A673 (cell line): Measurements from ENCODE around the gene ARSA. TPM values are rescaled to one million over a fixed set of nuclear protein-coding genes. Genes with fewer than 3 reads are reported as not detected.

Experiments used
- BruUV-seq: library from RNA; stranded (reverse); fragments of 400-500 nt; replicated peaks from 2 replicates; lab custom pipeline; 2021; lab: Mats Ljungman, UMichigan
- CTCF ChIA-PET: fragments of 300-600 bp; sonication (Branson Sonifier 250); formaldehyde crosslinking; loops from one replicate; lab custom pipeline; 2022; ENCODE audit warnings: antibody characterized with exemption; lab: Charles Lee
- POLR2A ChIA-PET: fragments of 300-600 bp; sonication (Branson Sonifier 250); formaldehyde crosslinking; loops from one replicate; lab custom pipeline; 2022; ENCODE audit warnings: antibody characterized with exemption; ENCODE audit not compliant: low non-redundant PET; lab: Charles Lee
- DNase-seq: peaks from one replicate; pipeline ENCODE4 v3.0.0-alpha.2; 2015; ENCODE audit warnings: low spot score
- H3K27ac ChIP-seq: fragments of 200-600 bp; sonication (generic); 2 replicates; pipeline ENCODE4 v1.5.1; 2016; ENCODE audit warnings: mixed run types, low read depth, mild to moderate bottlenecking, mixed read lengths, antibody characterized with exemption, low read length; ENCODE audit not compliant: poor library complexity, severe bottlenecking
- H3K27me3 ChIP-seq: fragments of 200-600 bp; sonication (generic); replicated peaks from 2 replicates; pipeline ENCODE4 v1.6.1; 2017; ENCODE audit warnings: mixed run types, low read depth, mild to moderate bottlenecking, mixed read lengths, antibody characterized with exemption, low read length; ENCODE audit not compliant: insufficient read depth, poor library complexity
- H3K36me3 ChIP-seq: fragments of 200-600 bp; sonication (generic); 2 replicates; pipeline ENCODE4 v1.6.1; 2016; ENCODE audit warnings: mixed run types, mild to moderate bottlenecking, mixed read lengths, antibody characterized with exemption, low read length; ENCODE audit not compliant: insufficient read depth, poor library complexity, severe bottlenecking
- H3K4me1 ChIP-seq: fragments of 200-600 bp; sonication (generic); 2 replicates; pipeline ENCODE4 v1.6.1; 2017; ENCODE audit warnings: mixed run types, mild to moderate bottlenecking, mixed read lengths, antibody characterized with exemption, low read length; ENCODE audit not compliant: insufficient read depth, poor library complexity, severe bottlenecking
- H3K4me3 ChIP-seq: fragments of 200-600 bp; sonication (generic); 2 replicates; pipeline ENCODE4 v1.5.1; 2016; ENCODE audit warnings: low read depth, mixed run types, mild to moderate bottlenecking, mixed read lengths, low read length; ENCODE audit not compliant: poor library complexity, severe bottlenecking
- H3K9me3 ChIP-seq: fragments of 200-600 bp; sonication (generic); 2 replicates; pipeline ENCODE4 v1.6.1; 2016; ENCODE audit warnings: mixed run types, low read depth, mild to moderate bottlenecking, mixed read lengths, antibody characterized with exemption, low read length; ENCODE audit not compliant: poor library complexity, severe bottlenecking
- CTCF ChIP-seq: fragments of 300-800, 200-600 bp; sonication (generic); conservative IDR thresholded peaks from 2 replicates; pipeline ENCODE4 v1.5.1; 2017; ENCODE audit warnings: low read depth, mild to moderate bottlenecking, antibody characterized with exemption, low read length, moderate library complexity, mixed read lengths
- EZH2 ChIP-seq: fragments of 200-600 bp; sonication (generic); IDR thresholded peaks from 2 replicates; pipeline ENCODE4 v1.6.1; 2017; ENCODE audit warnings: borderline replicate concordance, low read depth, mild to moderate bottlenecking, mixed read lengths, antibody characterized with exemption, low read length; ENCODE audit not compliant: poor library complexity, severe bottlenecking
- intact Hi-C: fragments of 100-400 bp; cut with micrococcal nuclease; formaldehyde crosslinking; loops from one replicate; pipeline ENCODE4 v1.10.0; 2022; ENCODE audit not compliant: unreplicated experiment
- total RNA-seq: library from RNA; stranded (reverse); gene quantifications from 2 replicates; pipeline ENCODE4 v1.2.3, GENCODE V29; 2021

The ARSA gene
- total RNA-seq, 1 experiment from 2014 or later: 15.6 TPM

- CTCF ChIA-PET: no interaction called here
- POLR2A ChIA-PET: no interaction called here
- no peaks in the 10 kb centered on the region for H3K9me3 ChIP-seq
- intact Hi-C loops: no loop called here
- H3K4me1 ChIP-seq: no peaks in the 10 kb centered on the region
- no TSS peak for BruUV-seq
- DNase-seq: no peak
- no peaks in the 10 kb centered on the region for H3K36me3 ChIP-seq
- no peak for TF ChIP-seq EZH2
- no peak for TF ChIP-seq CTCF
- no peak overlapping the region for H3K27ac ChIP-seq
- H3K27me3 ChIP-seq: no peaks in the 10 kb centered on the region
- no peak overlapping the region for H3K4me3 ChIP-seq
Observed at GRCh38 chr22:50611341-50612060, 16.5 kb downstream of the ARSA start.

GRCh38 chr22:50610581-50610980 is 17.4 kb downstream of the ARSA start:
- Histone ChIP-seq H3K4me3 (no peak overlapping the region), H3K9me3 (no peaks in the 10 kb centered on the region), H3K4me1 (no peaks in the 10 kb centered on the region), H3K36me3 (no peaks in the 10 kb centered on the region), H3K27ac (no peak overlapping the region), H3K27me3 (no peaks in the 10 kb centered on the region)
- POLR2A ChIA-PET: no interaction called here
- TF ChIP-seq EZH2 (no peak), CTCF (no peak)
- no peak for DNase-seq
- no TSS peak for BruUV-seq
- CTCF ChIA-PET: no interaction called here
- intact Hi-C loops: no loop called here

GRCh38 chr22:50610041-50610451 is 17.9 kb downstream of the ARSA start:
- DNase-seq: no peak
- Histone ChIP-seq H3K4me1 (no peaks in the 10 kb centered on the region), H3K36me3 (no peaks in the 10 kb centered on the region), H3K27me3 (no peaks in the 10 kb centered on the region), H3K27ac (no peak overlapping the region), H3K9me3 (no peaks in the 10 kb centered on the region), H3K4me3 (no peak overlapping the region)
- TF ChIP-seq EZH2 (no peak), CTCF (no peak)
- BruUV-seq: no TSS peak
- intact Hi-C loops: no loop called here
- ChIA-PET POLR2A (no interaction called here), CTCF (no interaction called here)
